Glutamatergic neuron (in vitro differentiated cells): ENCODE measurements around the gene MAST2. TPM values are rescaled to one million over a fixed set of nuclear protein-coding genes. Genes with fewer than 3 reads are reported as not detected.

Experiments
- DNase-seq: peaks from one replicate; pipeline ENCODE4 v3.0.0; 2022
- H3K27ac Mint-ChIP-seq: one replicate; pipeline ENCODE4 v1.8.0; 2020; ENCODE audit warnings: mild to moderate bottlenecking, mixed read lengths, inconsistent platforms; ENCODE audit not compliant: unreplicated experiment
- H3K27me3 Mint-ChIP-seq: one replicate; pipeline ENCODE4 v1.8.0; 2020; ENCODE audit warnings: mild to moderate bottlenecking, moderate library complexity, mixed read lengths, inconsistent platforms; ENCODE audit not compliant: unreplicated experiment
- H3K36me3 Mint-ChIP-seq: one replicate; pipeline ENCODE4 v1.8.0; 2020; ENCODE audit warnings: mild to moderate bottlenecking, mixed read lengths, inconsistent platforms; ENCODE audit not compliant: unreplicated experiment
- H3K4me1 Mint-ChIP-seq: one replicate; pipeline ENCODE4 v1.8.0; 2020; ENCODE audit warnings: mild to moderate bottlenecking, low read depth, mixed read lengths, inconsistent platforms; ENCODE audit not compliant: unreplicated experiment
- H3K4me3 Mint-ChIP-seq: one replicate; pipeline ENCODE4 v1.8.0; 2020; ENCODE audit warnings: mild to moderate bottlenecking, mixed read lengths, inconsistent platforms; ENCODE audit not compliant: unreplicated experiment
- H3K9me3 Mint-ChIP-seq: one replicate; pipeline ENCODE4 v1.8.0; 2020; ENCODE audit warnings: mild to moderate bottlenecking, moderate library complexity, mixed read lengths, inconsistent platforms; ENCODE audit not compliant: unreplicated experiment
- total RNA-seq: library from RNA; stranded (reverse); fragmentation: NEBNext Ultra II Directional; extraction: Animal tissue kit (Norgen Biotek cat#: 25700); gene quantifications from one replicate; pipeline ENCODE4 v1.2.1, GENCODE V29; 2021; ENCODE audit not compliant: unreplicated experiment
- TF ChIP-seq, protein P1 (sequence below): fragments of 200-600 bp; sonication (generic); IDR thresholded peaks from one replicate; pipeline ENCODE4 v1.5.0; 2021; ENCODE audit not compliant: partially characterized antibody, unreplicated experiment

Gene MAST2
- total RNA-seq, 1 donor from 2014 or later = 95.1 TPM

DNA sequence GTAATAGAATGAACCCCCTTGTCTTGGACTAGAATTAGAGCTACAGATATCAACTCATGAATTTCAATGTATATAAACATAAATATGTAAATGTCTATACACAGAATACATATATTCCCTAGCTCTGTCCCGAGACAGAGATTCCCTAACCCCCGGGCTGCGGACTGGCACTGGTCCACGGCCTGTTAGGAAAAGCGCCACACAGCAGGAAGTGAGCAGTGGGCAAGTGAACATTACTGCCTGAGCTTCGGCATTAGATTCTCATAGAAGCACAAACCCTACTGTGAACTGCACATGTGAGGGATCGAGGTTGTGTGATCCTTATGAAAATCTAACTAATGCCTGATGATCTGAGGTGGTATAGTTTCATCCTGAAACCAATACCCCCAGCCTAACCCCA is 277.8 kb downstream of the MAST2 start:
- DNase-seq = no peak
- Mint-ChIP-seq H3K9me3 (no peaks in the 10 kb centered on the region), H3K27me3 (no peaks in the 10 kb centered on the region), H3K4me1 (peaks cover 10% of the 10 kb centered on the region), H3K4me3 (no peak overlapping the region), H3K27ac (no peak overlapping the region), H3K36me3 (no peaks in the 10 kb centered on the region)
- TF ChIP-seq, protein P1, sequence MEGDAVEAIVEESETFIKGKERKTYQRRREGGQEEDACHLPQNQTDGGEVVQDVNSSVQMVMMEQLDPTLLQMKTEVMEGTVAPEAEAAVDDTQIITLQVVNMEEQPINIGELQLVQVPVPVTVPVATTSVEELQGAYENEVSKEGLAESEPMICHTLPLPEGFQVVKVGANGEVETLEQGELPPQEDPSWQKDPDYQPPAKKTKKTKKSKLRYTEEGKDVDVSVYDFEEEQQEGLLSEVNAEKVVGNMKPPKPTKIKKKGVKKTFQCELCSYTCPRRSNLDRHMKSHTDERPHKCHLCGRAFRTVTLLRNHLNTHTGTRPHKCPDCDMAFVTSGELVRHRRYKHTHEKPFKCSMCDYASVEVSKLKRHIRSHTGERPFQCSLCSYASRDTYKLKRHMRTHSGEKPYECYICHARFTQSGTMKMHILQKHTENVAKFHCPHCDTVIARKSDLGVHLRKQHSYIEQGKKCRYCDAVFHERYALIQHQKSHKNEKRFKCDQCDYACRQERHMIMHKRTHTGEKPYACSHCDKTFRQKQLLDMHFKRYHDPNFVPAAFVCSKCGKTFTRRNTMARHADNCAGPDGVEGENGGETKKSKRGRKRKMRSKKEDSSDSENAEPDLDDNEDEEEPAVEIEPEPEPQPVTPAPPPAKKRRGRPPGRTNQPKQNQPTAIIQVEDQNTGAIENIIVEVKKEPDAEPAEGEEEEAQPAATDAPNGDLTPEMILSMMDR = no peak

DNA sequence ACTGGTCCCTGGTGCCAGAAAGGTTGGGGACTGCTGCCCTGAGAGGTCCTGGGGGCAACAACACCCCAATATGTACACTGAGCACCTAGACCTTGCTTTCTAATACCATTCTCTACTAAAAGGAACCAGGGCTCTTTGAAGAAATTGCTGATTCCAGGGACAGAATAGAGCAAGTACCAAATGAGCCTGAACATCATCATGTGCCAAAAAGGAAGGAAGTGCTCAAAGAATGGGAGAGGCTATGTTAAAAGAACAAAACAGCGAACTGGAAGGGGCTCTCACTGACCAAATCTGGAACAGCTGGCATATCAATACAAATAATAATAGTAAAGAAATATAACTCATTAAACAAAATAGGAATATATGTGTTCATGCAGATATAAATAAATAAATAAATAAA is 278.2 kb downstream of the MAST2 start:
- H3K9me3 Mint-ChIP-seq = no peaks in the 10 kb centered on the region
- TF ChIP-seq, protein P1 = no peak
- no peak for DNase-seq
- H3K4me1 Mint-ChIP-seq = peaks cover 10% of the 10 kb centered on the region
- H3K27ac Mint-ChIP-seq = no peak overlapping the region
- no peaks in the 10 kb centered on the region for H3K27me3 Mint-ChIP-seq
- H3K36me3 Mint-ChIP-seq = no peaks in the 10 kb centered on the region
- H3K4me3 Mint-ChIP-seq = no peak overlapping the region

DNA sequence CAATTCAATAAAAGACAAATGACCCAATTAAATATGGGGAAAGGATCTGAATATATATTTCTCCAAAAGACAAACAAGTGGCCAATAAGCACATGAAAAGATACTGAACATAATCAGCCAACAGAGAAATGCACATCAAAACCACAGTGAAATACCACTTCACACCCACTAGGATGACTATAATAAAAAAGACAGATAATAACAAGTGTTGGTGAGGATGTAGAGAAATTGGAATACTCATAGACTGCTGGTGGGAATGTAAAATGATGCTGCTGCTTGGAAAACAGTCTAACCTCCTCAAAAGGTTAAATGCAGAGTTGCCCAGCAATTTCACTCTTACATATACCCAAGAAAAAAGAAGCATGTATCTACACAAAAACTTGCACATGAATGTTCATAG is 280.2 kb downstream of the MAST2 start:
- TF ChIP-seq, protein P1 = no peak
- no peak for DNase-seq
- Mint-ChIP-seq H3K27ac (no peak overlapping the region), H3K36me3 (no peaks in the 10 kb centered on the region), H3K4me1 (peaks cover 4% of the 10 kb centered on the region), H3K4me3 (no peak overlapping the region), H3K27me3 (no peaks in the 10 kb centered on the region), H3K9me3 (no peaks in the 10 kb centered on the region)

DNA sequence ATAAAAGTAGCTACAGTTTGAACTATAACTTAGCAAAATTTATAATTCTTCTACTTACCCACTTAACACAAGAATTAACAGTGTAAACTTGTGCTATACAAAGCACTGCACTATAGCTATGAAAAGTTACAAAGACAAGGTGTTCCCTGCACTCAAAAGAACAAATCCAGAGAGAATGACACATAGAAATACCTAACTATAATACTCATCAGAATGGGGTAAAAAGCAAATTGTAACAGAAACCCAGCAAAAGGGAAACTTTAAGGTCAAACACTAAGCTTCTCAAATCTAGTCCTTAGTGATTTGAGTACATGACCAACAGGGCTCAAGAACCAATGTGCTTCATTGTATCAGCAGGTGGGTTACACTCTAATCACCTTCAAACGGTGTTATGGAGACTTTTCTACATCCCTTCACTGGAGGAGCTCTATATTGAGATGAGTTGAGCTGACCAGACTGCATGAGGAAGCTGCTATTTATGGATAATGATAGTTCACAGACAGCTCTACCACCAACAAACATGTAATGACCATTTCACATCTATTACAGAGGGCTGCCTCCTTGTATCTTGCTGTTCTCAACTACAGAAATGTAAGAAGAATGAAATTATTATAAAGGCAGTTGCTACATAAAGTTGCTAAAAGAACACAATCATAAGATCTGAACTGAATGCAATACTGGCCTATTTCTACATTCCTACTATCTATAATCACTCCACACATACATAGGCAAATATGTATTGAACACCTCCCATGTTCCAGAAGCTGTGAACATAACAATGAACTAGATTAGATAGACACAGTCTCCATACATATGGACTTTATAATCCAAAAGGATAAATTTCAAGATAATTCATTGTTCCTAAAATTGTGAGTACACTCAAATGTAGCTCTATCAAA is 281.4 kb downstream of the MAST2 start:
- DNase-seq = no peak
- Mint-ChIP-seq H3K36me3 (no peaks in the 10 kb centered on the region), H3K9me3 (no peaks in the 10 kb centered on the region), H3K27me3 (no peaks in the 10 kb centered on the region), H3K27ac (no peak overlapping the region), H3K4me1 (peaks cover 2% of the 10 kb centered on the region), H3K4me3 (no peak overlapping the region)
- TF ChIP-seq, protein P1 = no peak

Other genes starting within 250 kb of the MAST2 start
- gene NASP, start 219.6 kb upstream of the MAST2 start, total RNA-seq = 139 TPM
- gene CCDC17, start 179.6 kb upstream of the MAST2 start, total RNA-seq = 3.8 TPM
- 103 TPM for gene GPBP1L1, start 117.1 kb upstream of the MAST2 start, total RNA-seq
- 20.6 TPM for gene TMEM69, start 115.4 kb upstream of the MAST2 start, total RNA-seq
- 20.3 TPM for gene IPP, start 53.0 kb upstream of the MAST2 start, total RNA-seq